ENCODE results near the gene TMEM39A.

TMEM39A gene, protein sequence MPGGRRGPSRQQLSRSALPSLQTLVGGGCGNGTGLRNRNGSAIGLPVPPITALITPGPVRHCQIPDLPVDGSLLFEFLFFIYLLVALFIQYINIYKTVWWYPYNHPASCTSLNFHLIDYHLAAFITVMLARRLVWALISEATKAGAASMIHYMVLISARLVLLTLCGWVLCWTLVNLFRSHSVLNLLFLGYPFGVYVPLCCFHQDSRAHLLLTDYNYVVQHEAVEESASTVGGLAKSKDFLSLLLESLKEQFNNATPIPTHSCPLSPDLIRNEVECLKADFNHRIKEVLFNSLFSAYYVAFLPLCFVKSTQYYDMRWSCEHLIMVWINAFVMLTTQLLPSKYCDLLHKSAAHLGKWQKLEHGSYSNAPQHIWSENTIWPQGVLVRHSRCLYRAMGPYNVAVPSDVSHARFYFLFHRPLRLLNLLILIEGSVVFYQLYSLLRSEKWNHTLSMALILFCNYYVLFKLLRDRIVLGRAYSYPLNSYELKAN

GRCh38 chr3:119463171-119464169 lies at the start of gene TMEM39A:
Gene TMEM39A, minus strand, starts transcription at chr3:119463615. Its CDS starts 1,541 bp downstream, at chr3:119462074.
- DNase-seq = peak; percentile 98 to 99

GRCh38 chr3:119510690-119511089 lies 47.3 kb upstream of the TMEM39A start:
- DNase-seq = no peak

DNA sequence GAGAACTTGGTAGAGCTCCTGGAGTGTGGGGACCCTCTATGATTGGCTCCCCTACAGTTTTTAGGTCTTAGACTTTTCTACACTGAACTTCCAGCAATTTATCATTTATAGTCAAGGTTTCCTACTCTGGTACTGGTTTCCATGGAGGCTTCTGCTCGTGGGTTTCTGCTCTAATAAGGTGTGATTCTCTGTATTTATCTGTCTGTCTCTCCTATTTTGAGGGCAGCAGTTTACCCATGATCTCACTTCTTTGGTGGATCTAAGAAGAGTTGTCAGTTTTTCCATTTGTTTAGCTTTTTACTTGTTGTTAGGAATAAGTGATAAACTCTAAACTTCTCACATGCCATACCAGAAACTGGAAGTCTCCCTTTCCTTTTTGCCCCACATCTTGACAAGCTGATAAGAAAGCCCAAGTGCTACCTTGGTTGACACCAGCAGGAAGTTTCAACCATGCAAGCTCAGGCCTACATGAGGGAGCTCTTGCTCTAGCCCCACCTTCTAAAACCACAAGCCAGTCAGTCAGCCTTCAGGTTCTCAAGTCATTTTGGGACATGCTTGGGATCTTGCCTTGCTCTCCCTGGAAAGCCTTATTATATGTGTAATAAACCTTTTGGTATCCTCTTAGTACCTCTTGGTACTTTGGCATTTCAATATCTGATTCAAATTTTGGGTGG lies 44.9 kb upstream of the TMEM39A start:
- DNase-seq = no peak

GRCh38 chr3:119507404-119507803 lies 44.0 kb upstream of the TMEM39A start:
- no peak for DNase-seq

GRCh38 chr3:119506631-119507030 lies 43.2 kb upstream of the TMEM39A start:
- no peak for DNase-seq

GRCh38 chr3:119500901-119501300 lies 37.5 kb upstream of the TMEM39A start:
- no peak for DNase-seq

GRCh38 chr3:119500265-119500664 lies 36.9 kb upstream of the TMEM39A start:
- DNase-seq = no peak

- peak; percentile 97 for DNase-seq
Measured at GRCh38 chr3:119498186-119499011, 35.0 kb upstream of the TMEM39A start, which contains the start of gene TIMMDC1. Gene TIMMDC1, plus strand, starts transcription at chr3:119498547. Its CDS starts 187 bp downstream, at chr3:119498734.

GRCh38 chr3:119497820-119498185 lies 34.4 kb upstream of the TMEM39A start:
- no peak for DNase-seq

DNA sequence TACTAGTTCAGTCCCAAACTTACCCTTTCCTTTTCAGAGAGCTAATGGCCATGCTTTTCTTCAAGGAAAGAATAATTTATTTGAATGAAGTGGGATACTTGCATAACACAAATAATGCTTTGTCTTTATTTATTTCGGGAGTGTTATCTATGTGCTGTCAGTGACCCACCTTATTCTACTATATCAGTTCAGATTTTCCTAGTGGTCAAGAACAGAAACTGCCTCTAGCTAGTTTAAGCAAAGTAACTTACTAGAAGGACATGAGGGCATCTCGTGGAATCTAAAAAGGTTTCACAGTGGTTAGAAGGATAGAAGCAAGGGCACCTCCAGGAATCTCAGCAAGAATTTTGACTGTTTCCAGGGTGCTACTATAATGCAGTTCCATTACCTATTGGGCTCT lies 31.2 kb upstream of the TMEM39A start:
- no peak for DNase-seq

DNA sequence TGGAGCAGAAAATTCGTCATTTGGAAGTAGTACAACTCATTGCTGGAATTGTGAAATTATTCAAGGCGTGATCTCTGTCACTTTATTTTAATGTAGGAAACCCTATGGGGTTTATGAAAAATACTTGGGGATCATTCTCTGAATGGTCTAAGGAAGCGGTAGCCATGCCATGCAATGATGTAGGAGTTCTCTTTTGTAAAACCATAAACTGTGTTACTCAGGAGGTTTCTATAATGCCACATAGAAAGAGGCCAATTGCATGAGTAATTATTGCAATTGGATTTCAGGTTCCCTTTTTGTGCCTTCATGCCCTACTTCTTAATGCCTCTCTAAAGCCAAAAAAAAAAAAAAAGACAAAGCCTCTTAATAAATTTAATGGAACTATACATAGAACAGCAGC lies 29.4 kb upstream of the TMEM39A start:
- DNase-seq = no peak

- DNase-seq = no peak
Measured at GRCh38 chr3:119492128-119492527, 28.7 kb upstream of the TMEM39A start.

- no peak for DNase-seq
Measured at GRCh38 chr3:119490153-119490552, 26.7 kb upstream of the TMEM39A start.

DNA sequence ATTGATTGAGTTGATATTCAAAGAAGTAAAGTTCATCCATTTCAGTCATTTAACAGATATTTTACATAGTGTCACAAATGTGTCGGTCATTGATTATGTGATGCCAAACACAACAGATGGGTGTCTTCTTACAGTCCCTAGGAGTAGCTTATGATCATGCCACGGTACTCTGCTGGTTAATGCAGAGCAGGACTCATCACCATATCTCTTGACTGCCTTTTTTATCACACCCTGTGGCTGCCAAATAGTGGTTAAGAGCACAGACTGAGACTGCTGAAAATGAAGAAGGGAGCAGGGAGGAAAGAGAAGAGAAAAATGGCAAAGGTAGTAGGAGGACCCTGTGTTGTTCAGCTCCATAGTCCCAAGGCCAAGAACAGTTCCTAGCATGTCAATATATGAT lies 22.1 kb upstream of the TMEM39A start:
- no peak for DNase-seq

GRCh38 chr3:119483101-119483500 lies 19.7 kb upstream of the TMEM39A start:
- no peak for DNase-seq

DNA sequence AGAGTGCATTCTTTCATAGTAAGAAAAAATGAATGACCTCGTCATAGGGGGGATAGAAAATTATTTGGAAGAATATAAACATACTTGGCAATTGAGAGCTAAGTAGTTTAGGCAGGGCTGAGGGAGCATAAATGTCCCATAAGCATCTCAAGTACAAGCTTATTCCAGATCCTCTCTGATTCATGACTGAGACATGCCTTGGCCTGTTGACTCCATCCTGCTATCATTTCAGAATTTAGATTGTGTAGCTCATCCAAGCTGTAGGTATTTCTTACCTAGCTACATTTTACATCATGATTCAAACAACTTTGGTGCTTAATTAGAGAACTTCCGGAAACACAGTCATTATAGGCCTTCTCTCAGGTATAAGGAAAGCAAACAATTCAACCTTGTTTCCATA lies 17.7 kb upstream of the TMEM39A start:
- DNase-seq = no peak

- no peak for DNase-seq
Measured at GRCh38 chr3:119470866-119471265, 7.5 kb upstream of the TMEM39A start.

DNA sequence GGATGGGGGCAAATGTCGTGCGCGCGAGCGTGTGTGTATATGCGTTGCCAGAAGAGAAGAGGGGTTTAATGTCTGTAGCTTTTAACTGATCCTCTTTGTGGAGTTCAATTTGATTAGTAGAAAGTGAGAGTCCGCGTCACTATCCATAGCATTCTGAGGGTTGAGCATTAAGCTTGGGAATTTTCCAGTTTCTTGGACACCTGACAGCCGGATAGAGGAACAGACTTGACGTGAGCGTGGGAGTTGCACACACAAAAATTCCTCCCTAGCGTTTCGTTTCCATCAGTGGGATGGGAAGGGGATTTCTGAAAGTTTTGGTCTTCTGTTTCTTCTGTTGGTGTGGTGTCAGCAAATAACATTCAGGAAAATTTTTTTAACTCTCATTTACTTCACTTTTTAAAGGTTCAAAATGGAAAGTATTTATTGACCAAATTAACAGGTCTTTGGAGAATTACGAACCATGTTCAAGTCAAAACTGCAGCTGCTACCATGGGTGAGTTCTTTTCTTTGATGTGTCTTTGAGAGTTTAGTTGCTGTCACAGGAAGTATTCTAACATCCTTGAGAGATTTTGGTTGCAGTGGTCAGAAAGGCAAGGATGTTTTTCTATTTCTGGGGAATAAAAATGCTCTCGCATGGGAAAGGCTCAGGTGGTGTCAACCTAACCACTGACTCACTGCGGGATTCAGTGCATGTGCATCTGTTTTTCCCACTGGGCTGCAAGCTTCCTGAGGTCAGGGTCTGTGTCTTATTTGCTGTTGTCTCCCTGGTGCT lies 6.2 kb upstream of the TMEM39A start:
- peak in 1 of 2 donors; percentile 16 for DNase-seq

DNA sequence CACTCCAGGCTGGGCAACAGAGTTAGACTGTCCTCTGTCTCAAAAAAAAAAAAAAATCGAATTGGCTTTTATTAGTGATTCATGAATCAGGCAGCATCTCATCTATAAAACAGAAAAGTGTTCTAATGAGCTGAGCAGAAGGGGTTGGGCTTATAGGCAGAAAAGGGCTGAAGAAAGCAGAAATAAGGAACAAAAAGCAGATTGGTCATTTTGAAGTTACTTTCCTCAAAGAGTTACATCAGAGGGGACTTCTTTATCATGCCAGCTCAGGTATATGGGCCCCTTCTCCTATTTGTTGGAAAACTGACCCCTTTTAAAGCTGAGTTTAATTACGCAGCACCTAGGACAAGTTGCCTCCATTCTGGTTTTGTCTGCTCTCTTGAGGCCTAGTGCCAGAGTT lies 4.6 kb upstream of the TMEM39A start:
- no peak for DNase-seq

DNA sequence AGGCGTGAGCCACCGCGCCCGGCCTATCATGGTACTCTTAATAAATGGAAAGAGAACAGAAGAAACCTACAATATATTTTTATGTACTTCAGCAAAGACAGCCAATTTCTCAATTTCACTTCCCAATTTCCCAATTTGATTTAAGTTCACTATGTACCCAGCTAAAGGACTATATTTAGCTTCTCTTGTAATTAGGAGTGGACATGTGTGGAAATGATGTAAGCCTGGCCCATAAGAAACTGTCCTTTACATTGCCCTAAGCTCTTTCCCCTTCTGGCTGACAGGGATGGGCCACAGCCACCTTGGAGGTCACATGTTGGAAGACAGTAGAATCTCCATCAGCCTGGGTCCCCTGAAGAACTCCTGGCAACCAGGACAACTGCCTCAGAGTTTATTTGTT lies 6.2 kb downstream of the TMEM39A start:
- no peak for DNase-seq

GRCh38 chr3:119456469-119456868 lies 6.9 kb downstream of the TMEM39A start:
- DNase-seq = no peak
